ENCODE data around the gene EPB41L2. TPM values are rescaled to one million over a fixed set of nuclear protein-coding genes. Genes with fewer than 3 reads are reported as not detected.

The EPB41L2 gene
- total and polyA plus RNA-seq, 7 donors = 41.2 to 147 (median 65.7) TPM

GRCh38 chr6:131001945-131002660 is 60.9 kb downstream of the EPB41L2 start:
- 36 to 65% methylated on average over 8 of the region's 8 CpGs for WGBS, 2 donors
- no peak overlapping the region for H3K4me3 ChIP-seq
- peaks cover 0 to 5% (median under 1%) of the 10 kb centered on the region in 4 donors for H3K9me3 ChIP-seq
- intact Hi-C loops (cut with DNase I) = no loop called here
- no peak for TF ChIP-seq EP300 (IDR thresholded peaks at IDR 0.05)
- TF ChIP-seq, protein P1, sequence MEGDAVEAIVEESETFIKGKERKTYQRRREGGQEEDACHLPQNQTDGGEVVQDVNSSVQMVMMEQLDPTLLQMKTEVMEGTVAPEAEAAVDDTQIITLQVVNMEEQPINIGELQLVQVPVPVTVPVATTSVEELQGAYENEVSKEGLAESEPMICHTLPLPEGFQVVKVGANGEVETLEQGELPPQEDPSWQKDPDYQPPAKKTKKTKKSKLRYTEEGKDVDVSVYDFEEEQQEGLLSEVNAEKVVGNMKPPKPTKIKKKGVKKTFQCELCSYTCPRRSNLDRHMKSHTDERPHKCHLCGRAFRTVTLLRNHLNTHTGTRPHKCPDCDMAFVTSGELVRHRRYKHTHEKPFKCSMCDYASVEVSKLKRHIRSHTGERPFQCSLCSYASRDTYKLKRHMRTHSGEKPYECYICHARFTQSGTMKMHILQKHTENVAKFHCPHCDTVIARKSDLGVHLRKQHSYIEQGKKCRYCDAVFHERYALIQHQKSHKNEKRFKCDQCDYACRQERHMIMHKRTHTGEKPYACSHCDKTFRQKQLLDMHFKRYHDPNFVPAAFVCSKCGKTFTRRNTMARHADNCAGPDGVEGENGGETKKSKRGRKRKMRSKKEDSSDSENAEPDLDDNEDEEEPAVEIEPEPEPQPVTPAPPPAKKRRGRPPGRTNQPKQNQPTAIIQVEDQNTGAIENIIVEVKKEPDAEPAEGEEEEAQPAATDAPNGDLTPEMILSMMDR (IDR thresholded peaks at IDR 0.05) = no peak
- no peak for TF ChIP-seq POLR2A (IDR thresholded peaks at IDR 0.05)
- TF ChIP-seq POLR2AphosphoS5 (IDR thresholded peaks at IDR 0.05) = no peak
- DNase-seq = no peak
- peak overlapping the region in 3 of 4 donors; percentile 2 to 39 (median 22) for H3K27ac ChIP-seq
- H3K27me3 ChIP-seq = no peaks in the 10 kb centered on the region
- no peaks in the 10 kb centered on the region for H3K36me3 ChIP-seq
- H3K4me1 ChIP-seq = peaks cover 0 to 18% (median 11%) of the 10 kb centered on the region in 4 donors

DNA sequence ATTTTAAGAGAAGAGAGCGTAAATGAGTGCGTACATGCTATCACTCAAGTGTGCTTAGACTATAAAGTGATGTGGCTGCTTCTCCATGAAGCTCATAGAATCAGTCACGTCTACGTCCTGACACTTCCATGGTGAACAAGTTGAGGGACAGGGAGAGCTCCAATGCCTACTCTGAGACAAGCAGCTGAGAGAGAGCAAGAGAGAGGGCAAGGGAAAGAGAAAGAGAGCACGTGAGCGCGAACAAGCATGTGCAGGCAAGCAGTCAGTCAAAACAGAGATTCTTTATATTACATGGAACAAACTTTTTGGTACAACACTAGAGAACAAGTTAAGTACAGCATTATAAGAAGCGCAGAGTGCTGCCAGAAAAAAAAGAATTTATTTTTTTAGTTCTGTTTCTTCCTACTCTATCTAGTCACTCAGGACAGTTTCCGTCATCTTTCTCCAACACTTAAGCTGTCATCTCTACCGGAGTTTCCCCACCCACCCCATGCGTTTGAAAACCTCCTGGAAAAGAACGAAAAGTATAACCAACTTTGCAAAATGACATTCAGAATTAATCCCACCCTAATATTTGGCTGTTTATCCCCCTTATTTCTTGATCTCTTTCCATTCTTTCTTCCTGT is 61.8 kb downstream of the EPB41L2 start:
- no peak for DNase-seq
- peaks cover 0 to 21% (median 15%) of the 10 kb centered on the region in 4 donors for H3K4me1 ChIP-seq
- H3K4me3 ChIP-seq = peak overlapping the region in 1 of 4 donors; percentile 2
- H3K9me3 ChIP-seq = no peaks in the 10 kb centered on the region
- peak overlapping the region in 2 of 4 donors; percentile 22 to 35 for H3K27ac ChIP-seq
- TF ChIP-seq POLR2AphosphoS5 (IDR thresholded peaks at IDR 0.05) (no peak), EP300 (IDR thresholded peaks at IDR 0.05) (no peak), POLR2A (IDR thresholded peaks at IDR 0.05) (no peak)
- TF ChIP-seq, protein P1 (IDR thresholded peaks at IDR 0.05) = no peak
- 80 to 84% methylated on average over 12 of the region's 12 CpGs for WGBS, 2 donors
- H3K27me3 ChIP-seq = no peaks in the 10 kb centered on the region
- intact Hi-C loops (cut with DNase I) = no loop called here
- no peaks in the 10 kb centered on the region for H3K36me3 ChIP-seq

DNA sequence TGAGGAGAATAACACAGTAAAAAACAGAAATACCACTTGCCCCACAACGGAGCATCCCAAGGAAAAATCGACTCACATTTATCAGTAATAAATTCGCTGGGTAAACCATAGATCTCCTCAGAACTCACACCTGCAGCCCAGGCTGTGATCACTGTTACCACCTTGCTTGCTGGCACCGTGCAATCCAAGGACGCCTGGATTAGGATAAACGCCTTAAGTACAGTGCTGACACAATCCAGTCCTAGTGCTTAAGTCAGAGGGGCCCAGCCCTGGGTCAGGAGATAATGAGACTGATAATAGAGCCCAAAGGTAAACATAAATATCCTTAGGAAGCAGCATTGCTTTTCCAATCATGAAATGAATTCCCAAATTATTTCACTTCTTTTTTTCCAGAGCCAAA is 62.5 kb downstream of the EPB41L2 start:
- Histone ChIP-seq H3K4me1 (peaks cover 0 to 21% (median 17%) of the 10 kb centered on the region in 4 donors), H3K4me3 (no peak overlapping the region), H3K36me3 (no peaks in the 10 kb centered on the region), H3K27ac (no peak overlapping the region), H3K9me3 (no peaks in the 10 kb centered on the region), H3K27me3 (no peaks in the 10 kb centered on the region)
- TF ChIP-seq EP300 (IDR thresholded peaks at IDR 0.05) (no peak), POLR2A (IDR thresholded peaks at IDR 0.05) (no peak), POLR2AphosphoS5 (IDR thresholded peaks at IDR 0.05) (no peak)
- TF ChIP-seq, protein P1 (IDR thresholded peaks at IDR 0.05) = no peak
- WGBS, 2 donors = 87 to 88% methylated on average over 6 of the region's 6 CpGs
- no peak for DNase-seq
- intact Hi-C loops (cut with DNase I) = no loop called here

DNA sequence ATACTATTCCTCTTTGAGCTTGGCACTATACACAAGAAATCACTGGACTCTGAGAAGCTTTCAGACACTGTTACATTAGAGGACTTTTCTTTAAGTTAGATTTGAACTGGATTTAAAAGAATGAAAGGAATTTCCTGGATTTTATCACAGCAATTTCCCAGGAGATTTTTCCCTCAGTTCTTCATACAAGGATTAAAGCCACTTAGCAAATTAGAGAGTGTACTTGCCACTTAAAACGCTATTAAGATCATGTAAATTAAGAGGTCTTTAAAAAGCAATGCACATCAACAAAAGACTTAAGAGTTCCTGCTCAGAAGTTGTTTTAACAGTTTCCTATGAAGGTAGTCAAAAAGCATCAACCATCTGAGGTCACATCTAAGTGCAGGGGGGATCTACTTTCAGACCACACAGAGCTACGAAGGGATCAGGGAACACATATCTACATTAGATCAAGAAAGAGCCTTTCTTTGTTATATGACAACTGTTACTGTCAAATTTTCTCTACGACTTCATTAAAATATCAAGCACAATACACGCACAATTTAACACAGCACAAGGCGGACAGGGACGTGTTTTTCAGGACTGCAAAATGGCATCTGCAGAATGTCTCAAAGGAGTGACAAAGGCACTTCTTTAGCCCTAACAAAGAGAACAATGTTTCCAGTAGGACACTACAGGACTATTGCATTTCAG is 65.8 kb downstream of the EPB41L2 start:
- no peak for TF ChIP-seq POLR2A (IDR thresholded peaks at IDR 0.05)
- no peak for TF ChIP-seq EP300 (IDR thresholded peaks at IDR 0.05)
- TF ChIP-seq POLR2AphosphoS5 (IDR thresholded peaks at IDR 0.05) = no peak
- TF ChIP-seq, protein P1 (IDR thresholded peaks at IDR 0.05) = no peak
- Histone ChIP-seq H3K27me3 (no peaks in the 10 kb centered on the region), H3K36me3 (no peaks in the 10 kb centered on the region), H3K4me1 (peaks cover 0 to 20% (median 9%) of the 10 kb centered on the region in 4 donors), H3K9me3 (no peaks in the 10 kb centered on the region), H3K4me3 (no peak overlapping the region), H3K27ac (no peak overlapping the region)
- intact Hi-C loops (cut with DNase I) = no loop called here
- no peak for DNase-seq
- WGBS, 2 donors = 77 to 87% methylated on average over 6 of the region's 6 CpGs
